ENCODE data around the gene BAHD1. TPM values are rescaled to one million over a fixed set of nuclear protein-coding genes. Genes with fewer than 3 reads are reported as not detected.

The BAHD1 gene
- total RNA-seq, 1 donor from 2014 or later, result 17.1 TPM

- H3K4me1 ChIP-seq, result peaks cover 32% of the 10 kb centered on the region
- no peak for TF ChIP-seq CTCF (IDR thresholded peaks at IDR 0.05; ENCODE audit: borderline replicate concordance)
- DNase-seq, result no peak
- H3K4me3 ChIP-seq, result peak overlapping the region; percentile 77
- intact Hi-C loops (cut with micrococcal nuclease), result no loop called here
- peak overlapping the region; percentile 79 for H3K27ac ChIP-seq (replicated peaks)
- no peaks in the 10 kb centered on the region for H3K36me3 ChIP-seq
- H3K9me3 ChIP-seq (replicated peaks), result no peaks in the 10 kb centered on the region
- no peaks in the 10 kb centered on the region for H3K27me3 ChIP-seq (ENCODE audit: low read depth)
Observed at GRCh38 chr15:40511093-40511471, 70.3 kb downstream of the BAHD1 start.

GRCh38 chr15:40511472-40512133, 70.8 kb downstream of the BAHD1 start:
- TF ChIP-seq CTCF (IDR thresholded peaks at IDR 0.05; ENCODE audit: borderline replicate concordance), result no peak
- Histone ChIP-seq H3K27ac (replicated peaks) (peak overlapping the region; percentile 79), H3K36me3 (no peaks in the 10 kb centered on the region), H3K4me3 (peak overlapping the region; percentile 77), H3K27me3 (ENCODE audit: low read depth) (no peaks in the 10 kb centered on the region), H3K9me3 (replicated peaks) (no peaks in the 10 kb centered on the region), H3K4me1 (peaks cover 30% of the 10 kb centered on the region)
- intact Hi-C loops (cut with micrococcal nuclease), result no loop called here
- peak; percentile 88 for DNase-seq

- DNase-seq, result no peak
- Histone ChIP-seq H3K27me3 (ENCODE audit: low read depth) (no peaks in the 10 kb centered on the region), H3K36me3 (no peaks in the 10 kb centered on the region), H3K4me3 (no peak overlapping the region), H3K4me1 (peaks cover 22% of the 10 kb centered on the region), H3K27ac (replicated peaks) (peak overlapping the region; percentile 79), H3K9me3 (replicated peaks) (no peaks in the 10 kb centered on the region)
- intact Hi-C loops (cut with micrococcal nuclease), result no loop called here
- TF ChIP-seq CTCF (IDR thresholded peaks at IDR 0.05; ENCODE audit: borderline replicate concordance), result no peak
Observed at GRCh38 chr15:40512440-40512839, 71.7 kb downstream of the BAHD1 start.

- Histone ChIP-seq H3K27me3 (ENCODE audit: low read depth) (no peaks in the 10 kb centered on the region), H3K4me1 (peaks cover 21% of the 10 kb centered on the region), H3K9me3 (replicated peaks) (no peaks in the 10 kb centered on the region), H3K36me3 (no peaks in the 10 kb centered on the region), H3K27ac (replicated peaks) (no peak overlapping the region), H3K4me3 (no peak overlapping the region)
- TF ChIP-seq CTCF (IDR thresholded peaks at IDR 0.05; ENCODE audit: borderline replicate concordance), result no peak
- intact Hi-C loops (cut with micrococcal nuclease), result no loop called here
- no peak for DNase-seq
Observed at GRCh38 chr15:40513609-40514008, 72.9 kb downstream of the BAHD1 start.

GRCh38 chr15:40516322-40516721, 75.6 kb downstream of the BAHD1 start:
- DNase-seq, result no peak
- Histone ChIP-seq H3K9me3 (replicated peaks) (no peaks in the 10 kb centered on the region), H3K4me3 (no peak overlapping the region), H3K4me1 (peaks cover 9% of the 10 kb centered on the region), H3K36me3 (no peaks in the 10 kb centered on the region), H3K27ac (replicated peaks) (no peak overlapping the region), H3K27me3 (ENCODE audit: low read depth) (no peaks in the 10 kb centered on the region)
- no peak for TF ChIP-seq CTCF (IDR thresholded peaks at IDR 0.05; ENCODE audit: borderline replicate concordance)
- intact Hi-C loops (cut with micrococcal nuclease), result no loop called here

Other genes starting within 250 kb of the BAHD1 start
- 8.2 TPM for gene PAK6, start 201.9 kb upstream of the BAHD1 start, total RNA-seq
- not detected for gene ANKRD63, start 157.9 kb upstream of the BAHD1 start, total RNA-seq
- 8.5 TPM for gene PLCB2, start 133.0 kb upstream of the BAHD1 start, total RNA-seq
- gene INAFM2, start 117.3 kb upstream of the BAHD1 start, total RNA-seq, result 52.7 TPM
- 155 TPM for gene CCDC9B, start 100.0 kb upstream of the BAHD1 start, total RNA-seq
- gene PHGR1, start 89.9 kb upstream of the BAHD1 start, total RNA-seq, result not detected
- gene DISP2, start 82.7 kb upstream of the BAHD1 start, total RNA-seq, result 3.0 TPM
- gene KNSTRN, start 58.2 kb upstream of the BAHD1 start, total RNA-seq, result 9.0 TPM
- gene IVD, start 35.2 kb upstream of the BAHD1 start, total RNA-seq, result 106 TPM
- 8.4 TPM for gene CHST14, start 30.0 kb downstream of the BAHD1 start, total RNA-seq
- 24.1 TPM for gene CCDC32, start 124.1 kb downstream of the BAHD1 start, total RNA-seq
- 12.0 TPM for gene RPUSD2, start 128.3 kb downstream of the BAHD1 start, total RNA-seq
- gene KNL1, start 153.3 kb downstream of the BAHD1 start, total RNA-seq, result 0.96 TPM